ENCODE data around the gene SCFD2. TPM values are rescaled to one million over a fixed set of nuclear protein-coding genes. Genes with fewer than 3 reads are reported as not detected.
A peak's percentile ranks its signal among the peaks of the same experiment; 100 is the strongest.

SCFD2 gene
- polyA plus RNA-seq, 1 donor: 10.3 TPM

GRCh38 chr4:53132132-53132891, 233.5 kb downstream of the SCFD2 start:
- DNase-seq: peak; percentile 83

DNA sequence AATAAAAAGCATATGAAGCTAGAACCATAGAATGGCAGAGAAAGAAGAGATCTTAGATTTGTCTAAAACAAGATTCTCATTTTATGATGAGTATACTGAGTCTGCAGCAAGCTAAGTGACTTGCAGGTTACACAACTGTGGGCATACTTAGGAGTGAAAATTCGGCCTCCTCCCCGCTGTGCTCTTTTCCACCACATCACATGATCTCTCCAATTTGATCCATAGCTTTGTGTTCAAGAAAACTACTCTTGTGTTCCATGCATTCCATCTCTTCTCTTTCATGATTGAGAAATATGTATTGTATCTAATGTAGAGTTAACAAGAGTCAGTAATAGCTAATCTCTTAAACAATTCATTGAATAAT, 234.3 kb downstream of the SCFD2 start:
- no peak for DNase-seq

DNA sequence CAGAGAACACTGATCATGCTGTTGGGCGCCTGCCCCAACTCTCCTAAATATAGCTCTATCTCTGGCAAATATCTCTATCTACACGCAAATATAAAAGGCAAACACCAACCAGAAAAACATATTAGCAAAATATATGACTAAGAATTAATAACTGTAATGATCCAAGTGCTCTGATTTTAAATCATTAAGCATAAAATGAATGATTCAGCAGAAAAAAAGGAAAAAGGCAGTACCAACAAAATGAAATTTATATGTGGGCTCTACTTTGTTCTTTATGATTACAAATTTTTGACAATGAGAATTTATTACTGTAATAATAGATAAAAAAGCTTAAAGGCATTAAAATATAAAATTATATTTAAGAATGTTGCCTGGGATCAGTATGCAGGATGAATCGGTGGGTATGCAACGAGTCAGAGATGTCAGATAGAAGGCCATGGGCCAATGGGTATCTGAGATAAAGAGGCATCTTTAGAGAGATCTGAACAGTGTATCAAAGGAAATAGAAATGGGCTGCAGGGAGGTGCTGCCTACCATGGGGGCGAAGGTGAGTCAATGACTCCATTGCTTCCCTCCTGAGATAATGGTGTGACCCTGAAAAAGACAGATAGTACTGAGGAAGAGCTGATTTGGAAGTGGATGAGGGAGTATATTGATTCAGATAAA, 234.8 kb downstream of the SCFD2 start:
- DNase-seq: no peak

GRCh38 chr4:53128706-53129357, 237.0 kb downstream of the SCFD2 start:
- DNase-seq: peak; percentile 71

DNA sequence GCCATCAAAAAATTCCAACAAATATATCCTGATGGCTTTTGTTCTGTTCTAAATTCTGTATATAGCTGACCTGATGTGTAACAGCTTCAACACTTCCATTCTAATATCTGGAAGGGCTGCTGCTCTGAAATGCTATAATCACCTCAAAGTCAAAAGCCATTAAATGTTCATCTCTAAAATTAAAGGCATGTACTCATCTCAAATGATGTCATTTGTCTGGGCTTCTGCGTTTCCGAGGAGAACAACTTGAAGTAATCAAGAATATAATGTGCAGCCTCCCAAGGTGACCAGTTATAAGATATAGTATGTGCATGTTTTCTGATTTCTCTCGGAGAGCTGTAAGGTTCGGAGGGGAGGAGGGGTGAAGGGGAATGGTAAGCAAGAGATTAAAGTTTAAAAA, 237.6 kb downstream of the SCFD2 start:
- DNase-seq: no peak

- no peak for DNase-seq
Observed at GRCh38 chr4:53127365-53127764, 238.5 kb downstream of the SCFD2 start.

DNA sequence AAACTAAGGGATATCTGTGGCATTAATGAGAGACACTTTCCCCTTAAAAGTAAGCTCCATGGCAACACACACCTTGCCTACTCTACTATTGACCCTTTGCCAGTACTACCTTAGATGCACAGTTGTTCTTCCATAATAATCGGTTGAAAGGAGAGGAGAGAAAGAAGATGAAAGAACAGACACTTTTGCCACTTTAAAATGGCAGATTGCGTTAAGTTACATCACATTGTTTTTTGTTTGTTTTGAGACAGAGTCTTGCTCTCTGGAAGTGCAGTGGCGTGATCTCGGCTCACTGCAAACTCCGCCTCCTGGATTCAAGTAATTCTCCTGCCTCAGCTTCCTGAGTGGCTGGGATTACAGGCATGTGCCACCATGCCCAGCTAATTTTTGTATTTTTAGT, 239.8 kb downstream of the SCFD2 start:
- DNase-seq: no peak

DNA sequence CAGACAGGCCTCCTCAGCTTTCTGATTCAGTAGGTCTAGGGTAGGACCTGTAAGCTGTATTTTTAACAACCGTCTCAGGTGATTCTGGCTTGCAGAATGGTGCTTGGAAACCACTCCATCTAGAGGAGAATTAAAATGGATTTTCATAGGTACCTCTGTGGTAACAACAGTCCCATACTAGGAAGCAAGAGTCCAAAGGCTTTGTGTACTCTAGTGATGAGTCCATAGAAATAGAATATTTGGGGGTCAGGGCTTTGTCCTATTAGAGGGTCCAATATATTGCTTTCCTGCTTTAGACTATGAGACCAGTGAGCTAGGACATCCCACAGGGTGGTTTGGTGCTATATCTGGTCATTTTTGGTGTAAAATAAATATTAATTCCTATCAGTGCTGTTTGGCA, 242.0 kb downstream of the SCFD2 start:
- no peak for DNase-seq

GRCh38 chr4:53123171-53123570, 242.7 kb downstream of the SCFD2 start:
- no peak for DNase-seq

GRCh38 chr4:53122280-53123116, 243.4 kb downstream of the SCFD2 start:
- DNase-seq: no peak

DNA sequence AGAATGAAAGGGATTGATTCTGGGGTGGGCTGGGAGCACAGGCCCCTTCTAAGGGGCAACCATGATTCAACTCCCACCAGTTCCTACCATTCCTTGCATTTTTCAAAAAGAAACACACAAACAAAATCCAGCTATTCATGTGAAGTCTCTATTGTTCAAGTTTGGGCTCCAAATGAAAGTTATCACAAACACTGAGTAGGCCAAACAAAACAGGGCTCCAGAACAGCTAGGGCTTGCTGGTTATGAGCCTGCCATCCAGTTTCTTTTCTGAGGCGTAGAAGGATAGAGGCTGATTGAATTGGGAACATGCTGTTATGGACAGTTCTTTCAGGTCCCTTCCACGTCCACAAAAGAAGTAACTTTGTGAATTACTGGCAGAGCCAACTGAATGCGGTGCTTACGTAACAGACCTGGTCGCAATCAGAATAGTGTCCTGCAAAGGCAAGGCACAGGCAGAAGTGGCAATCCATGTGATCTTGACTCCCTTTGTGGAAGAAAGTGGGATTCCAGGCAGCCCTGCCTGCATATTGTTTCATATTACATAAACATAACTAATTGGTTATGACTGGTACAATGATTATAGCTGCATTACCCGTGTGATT, 244.5 kb downstream of the SCFD2 start:
- no peak for DNase-seq

DNA sequence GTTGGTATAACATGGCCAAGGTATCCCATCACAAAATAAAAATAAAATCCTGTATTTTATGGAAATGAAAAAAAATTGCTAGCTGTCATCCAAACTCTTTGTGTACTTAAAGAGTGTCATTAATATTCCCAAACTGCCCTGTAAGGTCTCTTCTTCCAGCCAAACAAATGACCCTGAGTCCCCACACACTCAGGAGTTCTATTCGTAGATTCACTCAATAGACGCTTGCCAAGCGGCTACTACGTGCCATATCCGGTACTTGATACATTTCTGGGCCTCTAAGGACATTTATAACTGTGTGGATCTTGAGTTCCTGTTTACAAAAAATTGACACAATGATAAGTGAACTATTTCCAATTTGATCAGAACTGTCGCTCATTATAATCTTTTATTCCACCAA, 245.1 kb downstream of the SCFD2 start:
- DNase-seq: no peak

DNA sequence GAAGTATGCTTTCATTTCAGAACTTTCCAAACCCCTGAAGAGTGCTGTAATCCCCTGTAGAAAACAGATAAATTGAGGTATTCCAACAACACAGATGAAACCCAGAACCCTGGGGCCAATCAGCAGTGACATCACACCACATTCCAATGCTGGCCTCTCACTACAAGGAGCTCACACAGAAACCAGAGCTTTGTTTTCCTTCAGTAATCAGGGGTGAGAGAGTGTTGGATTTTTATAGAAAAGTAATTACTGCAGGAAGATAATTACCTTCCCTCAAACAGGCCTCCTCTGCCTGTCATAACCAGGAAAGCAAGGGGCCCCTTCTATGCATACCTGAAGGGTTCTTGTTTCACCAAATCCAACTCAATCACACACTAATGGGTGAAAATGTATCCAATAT, 246.2 kb downstream of the SCFD2 start:
- DNase-seq: no peak

GRCh38 chr4:53118676-53119075, 247.2 kb downstream of the SCFD2 start:
- DNase-seq: no peak

DNA sequence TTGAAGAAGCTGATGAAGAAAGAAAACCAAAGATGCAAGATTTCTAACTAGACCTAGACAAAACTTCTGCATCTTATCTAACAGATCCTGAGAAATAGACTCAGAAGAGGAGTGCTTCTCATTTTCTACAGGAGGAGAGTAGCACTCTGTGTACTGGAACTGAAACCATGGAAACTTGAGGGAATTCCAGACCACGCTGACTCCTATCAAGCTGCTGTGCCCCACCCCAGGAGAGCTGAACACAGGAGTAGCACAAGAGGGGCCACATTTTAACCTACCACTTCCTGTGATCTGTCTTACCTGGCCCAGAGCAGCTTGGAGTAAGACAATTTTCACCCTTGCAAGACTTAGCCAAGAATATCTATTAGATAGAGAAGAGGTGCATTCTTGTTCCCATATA, 248.9 kb downstream of the SCFD2 start:
- no peak for DNase-seq

DNA sequence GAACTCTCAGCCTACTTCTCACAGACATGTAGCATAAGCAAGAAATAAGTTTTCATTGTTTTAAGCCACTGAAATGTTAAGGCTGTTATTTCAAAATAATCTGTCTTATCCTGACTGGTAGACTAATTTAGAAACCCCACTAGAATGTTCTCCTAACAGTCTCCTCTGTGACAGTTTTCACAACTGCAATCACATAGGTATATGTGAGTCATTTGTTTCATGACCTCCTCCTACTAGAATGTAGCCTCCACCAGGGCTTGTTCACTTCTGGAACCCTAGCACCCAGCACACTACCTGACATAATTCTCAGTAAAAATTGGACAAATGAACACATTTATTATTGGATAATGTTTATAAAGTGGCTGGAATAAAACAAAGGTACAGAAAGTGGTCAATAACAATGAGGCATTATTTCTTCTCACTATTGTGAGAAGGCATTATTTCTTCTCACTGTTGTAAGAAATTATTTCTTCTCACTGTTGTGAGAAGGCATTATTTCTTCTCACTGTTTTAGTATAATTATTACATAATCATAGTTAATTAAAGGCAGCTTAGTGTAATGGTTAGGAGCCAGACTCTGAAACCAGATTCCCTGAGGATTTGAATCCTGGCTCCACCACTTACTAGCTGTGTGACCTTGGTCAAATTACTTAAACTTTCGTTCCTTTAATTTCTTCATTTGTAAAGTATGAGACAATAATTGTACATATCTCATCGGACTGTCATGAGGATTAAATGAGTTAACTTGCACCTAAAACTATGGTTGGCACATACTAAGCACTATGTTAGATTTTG, 252.2 kb downstream of the SCFD2 start:
- no peak for DNase-seq

- DNase-seq: no peak
Observed at GRCh38 chr4:53105313-53105712, 260.5 kb downstream of the SCFD2 start.

DNA sequence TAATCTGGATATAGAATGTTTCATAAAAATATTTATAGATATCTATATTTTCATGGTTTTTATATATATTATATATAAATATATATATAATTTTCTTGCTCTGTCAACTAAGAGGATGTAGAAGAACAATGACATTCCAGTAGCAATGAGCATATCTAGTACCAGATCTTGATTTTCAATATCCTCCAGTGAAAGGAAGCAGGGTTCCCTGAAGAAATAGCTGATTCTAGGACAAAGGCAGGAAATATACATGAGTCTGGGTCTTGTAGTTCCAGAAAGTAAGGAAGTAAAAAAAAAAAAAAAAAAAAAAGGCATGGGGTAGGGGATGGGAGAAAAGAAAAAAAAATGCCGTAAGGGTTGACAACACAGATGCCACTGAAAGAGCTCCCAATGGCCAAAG, 262.4 kb downstream of the SCFD2 start:
- no peak for DNase-seq

DNA sequence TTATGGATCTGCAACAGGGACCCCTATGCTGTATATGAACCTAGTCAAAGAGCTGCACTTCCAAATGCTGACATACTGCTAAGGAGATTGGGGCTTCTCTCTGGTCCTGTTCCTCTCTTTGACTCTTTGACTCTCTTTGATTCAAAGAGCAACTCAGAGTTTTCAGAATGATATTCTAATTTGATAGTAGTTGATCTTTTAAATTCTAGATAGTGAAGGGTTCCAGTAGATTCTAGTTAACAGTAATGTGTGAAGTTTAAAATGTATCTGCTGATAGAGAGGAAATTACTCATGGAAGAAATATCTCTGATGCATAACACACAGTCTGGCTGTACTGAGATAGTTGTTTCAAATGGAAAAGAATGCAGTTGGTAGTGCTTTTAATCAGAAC, 264.7 kb downstream of the SCFD2 start:
- DNase-seq: no peak

- DNase-seq: no peak
Observed at GRCh38 chr4:53100501-53101190, 265.2 kb downstream of the SCFD2 start.

DNA sequence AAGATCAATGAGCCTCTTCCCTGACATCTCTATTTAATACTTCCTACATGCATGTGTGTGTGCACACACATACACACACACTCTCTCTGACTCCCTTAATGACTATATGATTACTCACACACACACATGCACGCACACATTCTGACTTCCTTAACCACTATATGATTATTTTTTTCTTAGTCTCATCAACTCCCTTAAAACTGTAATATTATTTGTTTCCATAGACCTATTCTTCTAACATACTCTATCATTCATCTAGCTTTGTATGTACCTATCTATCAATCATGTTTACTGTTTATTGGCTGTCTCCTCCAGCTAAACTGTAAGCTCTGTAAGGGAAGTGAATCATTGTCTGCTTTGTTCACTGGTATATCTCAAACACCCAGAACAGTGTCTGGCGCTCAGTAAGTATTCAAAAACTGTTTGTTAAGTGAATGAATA, 267.2 kb downstream of the SCFD2 start:
- DNase-seq: no peak
